Measurements from ENCODE around the gene C19orf53. TPM values are rescaled to one million over a fixed set of nuclear protein-coding genes. Genes with fewer than 3 reads are reported as not detected.

Gene C19orf53
- total RNA-seq (62.7 TPM), polyA plus RNA-seq (ENCODE audit: insufficient read depth, low read depth, low replicate concordance) (264 TPM)
- long read RNA-seq, donor 1, transcript C19orf53-202 (3 exons, 873 nt): major isoform, 102 of 110 reads
- long read RNA-seq, donor 1, partial matches to known transcripts: 0 of 110 reads
- long read RNA-seq, donor 1, other reads (novel, unspliced or antisense): 0 of 110 reads
- long read RNA-seq, donor 2, transcript C19orf53-202 (3 exons, 873 nt): major isoform, 101 of 108 reads
- long read RNA-seq, donor 2, partial matches to known transcripts: 0 of 108 reads
- long read RNA-seq, donor 2, other reads (novel, unspliced or antisense): 0 of 108 reads
- long read RNA-seq, donor 3, transcript C19orf53-203 (2 exons, 499 nt): minor isoform, 5 of 166 reads
- long read RNA-seq, donor 3, transcript C19orf53-202 (3 exons, 873 nt): major isoform, 148 of 166 reads
- long read RNA-seq, donor 3, partial matches to known transcripts: 9 of 166 reads
- long read RNA-seq, donor 3, other reads (novel, unspliced or antisense): 0 of 166 reads
- long read RNA-seq, donor 4, transcript C19orf53-202 (3 exons, 873 nt): major isoform, 76 of 80 reads
- long read RNA-seq, donor 4, partial matches to known transcripts: 0 of 80 reads
- long read RNA-seq, donor 4, other reads (novel, unspliced or antisense): 0 of 80 reads
- long read RNA-seq, donor 5, transcript C19orf53-202 (3 exons, 873 nt): major isoform, 10 of 10 reads
- long read RNA-seq, donor 5, partial matches to known transcripts: 0 of 10 reads
- long read RNA-seq, donor 5, other reads (novel, unspliced or antisense): 0 of 10 reads
- long read RNA-seq, donor 6, transcript C19orf53-202 (3 exons, 873 nt): major isoform, 311 of 380 reads
- long read RNA-seq, donor 6, transcript C19orf53-203 (2 exons, 499 nt): minor isoform, 10 of 380 reads
- long read RNA-seq, donor 6, transcript C19orf53-206 (2 exons, 491 nt): minor isoform, 8 of 380 reads
- long read RNA-seq, donor 6, partial matches to known transcripts: 49 of 380 reads
- long read RNA-seq, donor 6, other reads (novel, unspliced or antisense): 0 of 380 reads
- long read RNA-seq, donor 7, transcript C19orf53-202 (3 exons, 873 nt): major isoform, 44 of 65 reads
- long read RNA-seq, donor 7, partial matches to known transcripts: 6 of 65 reads
- long read RNA-seq, donor 7, other reads (novel, unspliced or antisense): 12 of 65 reads
- long read RNA-seq, donor 8, transcript C19orf53-202 (3 exons, 873 nt): major isoform, 134 of 139 reads
- long read RNA-seq, donor 8, partial matches to known transcripts: 0 of 139 reads
- long read RNA-seq, donor 8, other reads (novel, unspliced or antisense): 0 of 139 reads
- long read RNA-seq, donor 9, transcript C19orf53-202 (3 exons, 873 nt): major isoform, 62 of 63 reads
- long read RNA-seq, donor 9, partial matches to known transcripts: 0 of 63 reads
- long read RNA-seq, donor 9, other reads (novel, unspliced or antisense): 0 of 63 reads
- long read RNA-seq, donor 10, transcript C19orf53-202 (3 exons, 873 nt): major isoform, 113 of 143 reads
- long read RNA-seq, donor 10, partial matches to known transcripts: 27 of 143 reads
- long read RNA-seq, donor 10, other reads (novel, unspliced or antisense): 0 of 143 reads

GRCh38 chr19:13774217-13775191, at the start of gene C19orf53:
C19orf53 (plus strand) TSS chr19:13774456; CDS start chr19:13774478, 22 bp downstream.
- no peaks in the 10 kb centered on the region for H3K27me3 ChIP-seq (ENCODE audit: control insufficient read depth, insufficient read depth, low read length)
- FAIRE-seq (peak; percentile 76), DNase-seq (peak; percentile 92 to 97 (median 95))
- TF ChIP-seq CTCF (IDR thresholded peaks at IDR 0.05; ENCODE audit: borderline replicate concordance, extremely low read depth, insufficient read depth): no peak
- H3K4me3 ChIP-seq (ENCODE audit: low read length in 3 of 3): peak within 1 kb of the TSS; percentile 81 to 92 (median 86)
- peaks cover 2 to 12% (median 12%) of the 10 kb centered on the region in 3 donors for H3K4me1 ChIP-seq (ENCODE audit: control insufficient read depth in 2 of 3, insufficient read depth in 2 of 3, low read depth in 1 of 3, low read length in 3 of 3)
- no peaks in the 10 kb centered on the region for H3K9me3 ChIP-seq (ENCODE audit: control insufficient read depth in 2 of 3, insufficient read depth in 1 of 3, low read length in 3 of 3)
- peak within 1 kb of the TSS; percentile 67 to 92 (median 68) for H3K9ac ChIP-seq (ENCODE audit: low read length in 3 of 3)
- intact Hi-C loops (cut with DNase I): loop anchor here (10.0 kb wide), 1 partner anchor 90 kb away; no protein-coding TSS in a partner anchor
- peak within 1 kb of the TSS; percentile 83 to 84 for H3K27ac ChIP-seq (ENCODE audit: low read depth in 2 of 2, low read length in 2 of 2)
- H3K36me3 ChIP-seq (ENCODE audit: control insufficient read depth in 2 of 3, insufficient read depth in 3 of 3, low read length in 3 of 3): peaks cover 7 to 23% (median 19%) of the 10 kb centered on the region in 3 donors

DNA sequence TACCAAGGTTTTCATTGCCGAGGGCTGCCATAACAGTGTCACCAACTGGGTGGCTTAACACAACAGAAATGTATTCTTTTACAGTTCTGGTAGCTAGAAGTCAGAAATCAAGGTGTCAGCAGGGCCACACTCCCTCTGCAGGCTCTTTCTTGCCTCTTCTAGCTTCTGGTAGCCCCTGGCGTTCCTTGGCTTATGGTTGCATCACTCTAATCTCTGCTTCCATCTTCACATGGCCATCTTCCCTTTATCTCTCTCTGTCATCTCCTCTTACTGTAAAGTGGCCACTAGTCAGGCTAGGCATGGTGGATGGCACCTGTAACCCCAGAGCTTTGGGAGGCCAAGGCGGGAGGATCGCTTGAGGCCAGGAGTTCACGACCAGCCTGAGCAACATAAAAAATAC, 47.9 kb upstream of the C19orf53 start:
- FAIRE-seq (no peak), DNase-seq (no peak)
- Histone ChIP-seq H3K9me3 (ENCODE audit: control insufficient read depth in 2 of 3, insufficient read depth in 1 of 3, low read length in 3 of 3) (no peaks in the 10 kb centered on the region), H3K27me3 (ENCODE audit: control insufficient read depth, insufficient read depth, low read length) (no peaks in the 10 kb centered on the region), H3K4me3 (ENCODE audit: low read length in 3 of 3) (no peak overlapping the region), H3K4me1 (ENCODE audit: control insufficient read depth in 2 of 3, insufficient read depth in 2 of 3, low read depth in 1 of 3, low read length in 3 of 3) (no peaks in the 10 kb centered on the region), H3K36me3 (ENCODE audit: control insufficient read depth in 2 of 3, insufficient read depth in 3 of 3, low read length in 3 of 3) (no peaks in the 10 kb centered on the region), H3K27ac (ENCODE audit: low read depth in 2 of 2, low read length in 2 of 2) (no peak overlapping the region), H3K9ac (ENCODE audit: low read length in 3 of 3) (no peak overlapping the region)
- TF ChIP-seq CTCF (IDR thresholded peaks at IDR 0.05; ENCODE audit: borderline replicate concordance, extremely low read depth, insufficient read depth): no peak
- intact Hi-C loops (cut with DNase I): no loop called here
